ENCODE data around the gene DAB1.

The DAB1 gene

GRCh38 chr1:57167997-57168396 lies 255.9 kb downstream of the DAB1 start:
- DNase-seq (ENCODE audit: low read depth), result no peak
- no peak overlapping the region for H3K4me3 ChIP-seq (ENCODE audit: low read length)
- TF ChIP-seq CTCF (conservative IDR thresholded peaks at IDR 0.05; ENCODE audit: low read length), result no peak

- peak; percentile 63 for DNase-seq (ENCODE audit: low read depth)
- no peak for TF ChIP-seq CTCF (conservative IDR thresholded peaks at IDR 0.05; ENCODE audit: low read length)
- no peak overlapping the region for H3K4me3 ChIP-seq (ENCODE audit: low read length)
Measured at GRCh38 chr1:57165546-57165945, 258.3 kb downstream of the DAB1 start.

GRCh38 chr1:57164584-57164983 lies 259.3 kb downstream of the DAB1 start:
- no peak overlapping the region for H3K4me3 ChIP-seq (ENCODE audit: low read length)
- peak; percentile 25 for DNase-seq (ENCODE audit: low read depth)
- TF ChIP-seq CTCF (conservative IDR thresholded peaks at IDR 0.05; ENCODE audit: low read length), result no peak

GRCh38 chr1:57163789-57164188 lies 260.1 kb downstream of the DAB1 start:
- DNase-seq (ENCODE audit: low read depth), result no peak
- no peak overlapping the region for H3K4me3 ChIP-seq (ENCODE audit: low read length)
- TF ChIP-seq CTCF (conservative IDR thresholded peaks at IDR 0.05; ENCODE audit: low read length), result no peak

- no peak overlapping the region for H3K4me3 ChIP-seq (ENCODE audit: low read length)
- TF ChIP-seq CTCF (conservative IDR thresholded peaks at IDR 0.05; ENCODE audit: low read length), result no peak
- no peak for DNase-seq (ENCODE audit: low read depth)
Measured at GRCh38 chr1:57163325-57163724, 260.5 kb downstream of the DAB1 start.

- TF ChIP-seq CTCF (conservative IDR thresholded peaks at IDR 0.05; ENCODE audit: low read length), result no peak
- peak; percentile 14 for DNase-seq (ENCODE audit: low read depth)
- H3K4me3 ChIP-seq (ENCODE audit: low read length), result no peak overlapping the region
Measured at GRCh38 chr1:57162607-57163261, 261.1 kb downstream of the DAB1 start.

- H3K4me3 ChIP-seq (ENCODE audit: low read length), result no peak overlapping the region
- DNase-seq (ENCODE audit: low read depth), result no peak
- no peak for TF ChIP-seq CTCF (conservative IDR thresholded peaks at IDR 0.05; ENCODE audit: low read length)
Measured at GRCh38 chr1:57160594-57160993, 263.3 kb downstream of the DAB1 start.

Measured in AG10803 (cell line).